SK-N-SH treated with all-trans-retinoic acid at 6 μM for 48 hours (cell line): ENCODE data around the gene NELFE.

Experiments used
- CREB5 ChIP-seq: fragments of 250-450 bp; sonication (Bioruptor Pico); IDR thresholded peaks from 2 replicates; pipeline ENCODE4 v1.5.1; 2020; ENCODE audit warnings: low read depth, mild to moderate bottlenecking, moderate library complexity
- GLIS3 ChIP-seq: fragments of 250-450 bp; sonication (Bioruptor Pico); IDR thresholded peaks from 2 replicates; pipeline ENCODE4 v1.5.0; 2020; ENCODE audit warnings: mild to moderate bottlenecking, moderate library complexity
- ISL1 ChIP-seq: fragments of 250-450 bp; sonication (Bioruptor Pico); IDR thresholded peaks from 2 replicates; pipeline ENCODE4 v2.1.2; 2022; ENCODE audit warnings: mild to moderate bottlenecking, moderate library complexity
- PPARA ChIP-seq: fragments of 250-450 bp; sonication (Bioruptor Pico); IDR thresholded peaks from 2 replicates; pipeline ENCODE4 v1.5.0; 2020; ENCODE audit warnings: mild to moderate bottlenecking, borderline replicate concordance
- RARB ChIP-seq: fragments of 250-450 bp; sonication (Bioruptor Pico); IDR thresholded peaks from 2 replicates; pipeline ENCODE4 v1.8.0; 2021; ENCODE audit warnings: mild to moderate bottlenecking, moderate library complexity
- TOX ChIP-seq: fragments of 250-450 bp; sonication (Bioruptor Pico); IDR thresholded peaks from 2 replicates; pipeline ENCODE4 v1.8.0; 2021; ENCODE audit warnings: mild to moderate bottlenecking, moderate library complexity, borderline replicate concordance
- ZC3H10 ChIP-seq: fragments of 250-450 bp; sonication (Bioruptor Pico); IDR thresholded peaks from 2 replicates; pipeline ENCODE4 v1.5.1; 2021; ENCODE audit warnings: mild to moderate bottlenecking, moderate library complexity
- ZFP30 ChIP-seq: fragments of 450-650 bp; formaldehyde crosslinking; IDR thresholded peaks from 2 replicates; pipeline ENCODE4 v1.5.0; 2022; ENCODE audit warnings: mild to moderate bottlenecking, moderate library complexity
- ZNF565 ChIP-seq: fragments of 450-650 bp; formaldehyde crosslinking; conservative IDR thresholded peaks from 2 replicates; pipeline ENCODE4 v1.5.0; 2020; ENCODE audit warnings: low read depth, mild to moderate bottlenecking, moderate library complexity
- ZNF70 ChIP-seq: fragments of 450-650 bp; formaldehyde crosslinking; IDR thresholded peaks from 2 replicates; pipeline ENCODE4 v1.5.0; 2020; ENCODE audit warnings: mild to moderate bottlenecking, moderate library complexity

- TF ChIP-seq ZNF70 (no peak), ZNF565 (no peak), RARB (CRISPR knock-in tag) (no peak), ISL1 (no peak), GLIS3 (CRISPR knock-in tag) (no peak), ZFP30 (CRISPR knock-in tag) (no peak), CREB5 (no peak), TOX (CRISPR knock-in tag) (no peak), PPARA (CRISPR knock-in tag) (no peak), ZC3H10 (CRISPR knock-in tag) (no peak)
These were observed 31.4 kb downstream of the NELFE start, which contains the start of gene C2 for GRCh38 chr6:31927242-31927862.
